Liver (tissue), 9 donors: ENCODE measurements around the gene NDUFS4. TPM values are rescaled to one million over a fixed set of nuclear protein-coding genes. Genes with fewer than 3 reads are reported as not detected.

Experiments
- DNase-seq: peaks from one replicate; pipeline ENCODE4 v3.0.0-alpha.2; 2017; ENCODE audit warnings: low spot score
- H3K27ac ChIP-seq, 2 donors: one replicate each; pipeline ENCODE4 v1.7.0; 2013; ENCODE audit warnings: inconsistent platforms in 2 of 2, low read length in 2 of 2, control low read depth in 1 of 2, low read depth in 1 of 2, mild to moderate bottlenecking in 1 of 2
- H3K27me3 ChIP-seq, 4 donors: one replicate each; pipeline versions ENCODE4 v1.6.1 to v1.7.0; 2013; ENCODE audit warnings: low read length in 3 of 4, inconsistent platforms in 1 of 4, mild to moderate bottlenecking in 1 of 4, moderate library complexity in 1 of 4; ENCODE audit not compliant: control insufficient read depth in 4 of 4, insufficient read depth in 4 of 4
- H3K36me3 ChIP-seq, 4 donors: one replicate each; pipeline versions ENCODE4 v1.6.1 to v1.7.0; 2013; ENCODE audit warnings: low read length in 3 of 4, mild to moderate bottlenecking in 3 of 4, low read depth in 1 of 4, moderate library complexity in 1 of 4; ENCODE audit not compliant: control insufficient read depth in 4 of 4, insufficient read depth in 3 of 4
- H3K4me1 ChIP-seq, 4 donors: one replicate each; pipeline versions ENCODE4 v1.6.1 to v1.7.0; 2013; ENCODE audit warnings: low read length in 3 of 4, mild to moderate bottlenecking in 3 of 4, moderate library complexity in 1 of 4; ENCODE audit not compliant: control insufficient read depth in 4 of 4, insufficient read depth in 4 of 4
- H3K4me3 ChIP-seq, 3 donors: one replicate each; pipeline versions ENCODE4 v1.6.1 to v1.7.0; 2013; ENCODE audit warnings: low read length in 3 of 3, control low read depth in 1 of 3, low read depth in 1 of 3, mild to moderate bottlenecking in 1 of 3
- H3K9ac ChIP-seq, 2 donors: one replicate each; pipeline ENCODE4 v1.7.0; 2013; ENCODE audit warnings: low read length in 2 of 2, mild to moderate bottlenecking in 2 of 2, moderate library complexity in 2 of 2, control low read depth in 1 of 2, low read depth in 1 of 2
- H3K9me3 ChIP-seq, 4 donors: one replicate each; pipeline versions ENCODE4 v1.6.1 to v1.7.0; 2013; ENCODE audit warnings: low read length in 3 of 4; ENCODE audit not compliant: control insufficient read depth in 4 of 4
- EGR1 ChIP-seq, 2 donors: IDR thresholded peaks; 2 replicates each; pipeline ENCODE4 v1.6.1; 2016 to 2018; ENCODE audit warnings: antibody characterized with exemption in 2 of 2, low read depth in 2 of 2
- FOXA1 ChIP-seq: IDR thresholded peaks from 2 replicates; pipeline ENCODE4 v1.6.1; 2016; ENCODE audit warnings: antibody characterized with exemption
- FOXA2 ChIP-seq: IDR thresholded peaks from 2 replicates; pipeline ENCODE4 v1.6.1; 2016; ENCODE audit warnings: antibody characterized with exemption
- GABPA ChIP-seq, 2 donors: IDR thresholded peaks in 1 of 2; conservative IDR thresholded peaks in 1 of 2; 2 replicates each; pipeline ENCODE4 v1.6.1; 2016; ENCODE audit warnings: antibody characterized with exemption in 2 of 2, mild to moderate bottlenecking in 1 of 2, moderate library complexity in 1 of 2
- HNF4A ChIP-seq, 2 donors: conservative IDR thresholded peaks; 2 replicates each; pipeline ENCODE4 v1.6.1; 2016; ENCODE audit warnings: antibody characterized with exemption in 2 of 2, mild to moderate bottlenecking in 2 of 2
- HNF4G ChIP-seq: IDR thresholded peaks from 2 replicates; pipeline ENCODE4 v1.6.1; 2016; ENCODE audit warnings: antibody characterized with exemption
- JUND ChIP-seq, 2 donors: IDR thresholded peaks; 2 replicates each; pipeline ENCODE4 v1.6.1; 2016; ENCODE audit warnings: antibody characterized with exemption in 2 of 2
- NR2F2 ChIP-seq: IDR thresholded peaks from 2 replicates; pipeline ENCODE4 v1.6.1; 2016; ENCODE audit warnings: antibody characterized with exemption
- RAD21 ChIP-seq, 2 donors: IDR thresholded peaks; 2 replicates each; pipeline ENCODE4 v1.6.1; 2016; ENCODE audit warnings: antibody characterized with exemption in 2 of 2, mild to moderate bottlenecking in 2 of 2
- RXRA ChIP-seq, 2 donors: IDR thresholded peaks; 2 replicates each; pipeline ENCODE4 v1.6.1; 2017 to 2018; ENCODE audit warnings: antibody characterized with exemption in 2 of 2, mild to moderate bottlenecking in 1 of 2
- SP1 ChIP-seq: IDR thresholded peaks from 2 replicates; pipeline ENCODE4 v1.6.1; 2018; ENCODE audit warnings: antibody characterized with exemption, mild to moderate bottlenecking
- TAF1 ChIP-seq: conservative IDR thresholded peaks from 2 replicates; pipeline ENCODE4 v1.6.1; 2016; ENCODE audit warnings: antibody characterized with exemption, mild to moderate bottlenecking
- YY1 ChIP-seq: IDR thresholded peaks from 2 replicates; pipeline ENCODE4 v1.6.1; 2016; ENCODE audit warnings: antibody characterized with exemption, mild to moderate bottlenecking
- WGBS: extraction: QIAGEN DNeasy Blood & Tissue Kit; methylation state at CpG from one replicate; pipeline ENCODE4 v1.1.7; 2013; 5-methylcytosine and 5-hydroxymethylcytosine counted together
- polyA plus RNA-seq, 2 donors: library from polyadenylated mRNA; stranded (reverse) in 1 of 2; unstranded in 1 of 2; fragments of 200-250 nt in 1 of 2; fragments of >200 nt in 1 of 2; fragmentation: Nextera tagmentation in 1 of 2; extraction: Ambion mirVana in 1 of 2; gene quantifications; one replicate each; pipeline versions ENCODE4 v1.2.1 to v1.2.3, GENCODE V29; 2013 to 2015
- total RNA-seq, 2 donors: library from RNA; depleted of rRNA; stranded (reverse); fragments of >200 nt; gene quantifications; one replicate each; pipeline ENCODE4 v1.2.3, GENCODE V29; 2014
- TF ChIP-seq, protein P1 (sequence below): fragments of 150-350 bp; IDR thresholded peaks from 2 replicates; pipeline ENCODE4 v1.5.1; 2017; ENCODE audit warnings: improper control_type of control experiment, low read depth, low read length; ENCODE audit not compliant: missing input control
- TF ChIP-seq, protein P2 (sequence below): IDR thresholded peaks from 2 replicates; pipeline ENCODE4 v1.6.1; 2016; ENCODE audit warnings: antibody characterized with exemption
- TF ChIP-seq, protein P3 (sequence below): IDR thresholded peaks from 2 replicates; pipeline ENCODE4 v1.6.1; 2016; ENCODE audit warnings: antibody characterized with exemption, mild to moderate bottlenecking
- TF ChIP-seq, protein P4 (sequence below): IDR thresholded peaks from 2 replicates; pipeline ENCODE4 v1.6.1; 2016; ENCODE audit warnings: antibody characterized with exemption
- TF ChIP-seq, protein P5 (sequence below): IDR thresholded peaks from 2 replicates; pipeline ENCODE4 v1.6.1; 2016; ENCODE audit warnings: antibody characterized with exemption
- donor health status: healthy.
- donor health status: healthy.
- donor health status: healthy.
- donor health status: healthy.
- donor health status: healthy.

The NDUFS4 gene
- total and polyA plus RNA-seq, 4 donors: 35.9 to 114 (median 53.4) TPM

DNA sequence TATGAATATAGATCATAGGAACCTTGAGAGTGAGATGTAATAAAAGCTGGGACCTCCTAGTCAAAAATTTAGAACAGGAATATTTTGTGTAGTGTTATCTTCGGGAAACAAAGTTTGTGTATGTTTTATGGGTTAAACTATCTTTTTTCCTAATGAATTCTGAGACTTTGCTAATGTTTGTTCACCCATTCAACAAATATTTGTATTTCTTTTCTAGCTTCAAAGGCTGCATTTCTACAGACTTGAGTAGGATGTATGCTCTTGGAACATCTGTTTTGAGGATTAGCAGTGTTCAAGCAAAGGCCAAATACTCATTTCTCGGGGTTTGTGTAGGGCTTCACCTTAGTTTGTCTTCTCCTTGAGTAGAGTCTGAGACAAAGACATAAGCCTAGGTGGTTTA, 16.2 kb downstream of the NDUFS4 start:
- Histone ChIP-seq H3K27me3 (no peaks in the 10 kb centered on the region), H3K9me3 (no peaks in the 10 kb centered on the region), H3K36me3 (no peaks in the 10 kb centered on the region), H3K27ac (no peak overlapping the region), H3K9ac (no peak overlapping the region), H3K4me3 (no peak overlapping the region), H3K4me1 (peaks cover 0 to 17% (median 8%) of the 10 kb centered on the region in 4 donors)
- TF ChIP-seq GABPA (IDR thresholded peaks at IDR 0.05 in 1 of 2, conservative IDR thresholded peaks at IDR 0.05 in 1 of 2) (no peak), YY1 (no peak)
- 39% methylated on average over 2 of the region's 2 CpGs for WGBS
- DNase-seq: no peak

DNA sequence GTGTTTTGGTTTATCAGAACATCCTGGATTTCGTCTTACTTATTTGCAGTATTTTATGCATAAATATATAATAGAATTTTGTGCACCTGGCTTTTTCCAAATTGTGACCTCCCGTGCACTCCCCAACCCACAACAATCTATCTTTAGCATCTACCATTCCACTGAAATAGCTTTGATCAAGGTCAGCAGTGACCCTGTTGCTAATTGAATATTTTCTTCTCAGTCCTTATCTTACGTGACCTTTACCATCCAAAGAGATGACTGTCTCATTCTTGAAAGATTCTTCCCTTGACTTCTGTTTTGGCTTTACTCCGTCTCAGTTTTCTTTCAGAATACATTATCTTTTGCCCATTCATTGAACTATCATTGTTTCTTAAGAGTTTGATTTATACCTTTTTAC, 18.4 kb downstream of the NDUFS4 start:
- H3K27me3 ChIP-seq: no peaks in the 10 kb centered on the region
- H3K4me1 ChIP-seq: peaks cover 0 to 17% (median 8%) of the 10 kb centered on the region in 4 donors
- no peak overlapping the region for H3K27ac ChIP-seq
- WGBS: 97% methylated on average over 4 of the region's 4 CpGs
- H3K4me3 ChIP-seq: no peak overlapping the region
- no peaks in the 10 kb centered on the region for H3K36me3 ChIP-seq
- no peak overlapping the region for H3K9ac ChIP-seq
- TF ChIP-seq EGR1 (IDR thresholded peaks at IDR 0.05; ENCODE audit: low read depth in 2 of 2) (no peak), GABPA (IDR thresholded peaks at IDR 0.05 in 1 of 2, conservative IDR thresholded peaks at IDR 0.05 in 1 of 2) (no peak), YY1 (no peak), SP1 (no peak), FOXA1 (no peak), RXRA (IDR thresholded peaks at IDR 0.05) (no peak), FOXA2 (no peak), HNF4A (conservative IDR thresholded peaks at IDR 0.05) (no peak), TAF1 (no peak), JUND (IDR thresholded peaks at IDR 0.05) (no peak), HNF4G (no peak), RAD21 (IDR thresholded peaks at IDR 0.05) (no peak), NR2F2 (no peak)
- TF ChIP-seq, protein P1, sequence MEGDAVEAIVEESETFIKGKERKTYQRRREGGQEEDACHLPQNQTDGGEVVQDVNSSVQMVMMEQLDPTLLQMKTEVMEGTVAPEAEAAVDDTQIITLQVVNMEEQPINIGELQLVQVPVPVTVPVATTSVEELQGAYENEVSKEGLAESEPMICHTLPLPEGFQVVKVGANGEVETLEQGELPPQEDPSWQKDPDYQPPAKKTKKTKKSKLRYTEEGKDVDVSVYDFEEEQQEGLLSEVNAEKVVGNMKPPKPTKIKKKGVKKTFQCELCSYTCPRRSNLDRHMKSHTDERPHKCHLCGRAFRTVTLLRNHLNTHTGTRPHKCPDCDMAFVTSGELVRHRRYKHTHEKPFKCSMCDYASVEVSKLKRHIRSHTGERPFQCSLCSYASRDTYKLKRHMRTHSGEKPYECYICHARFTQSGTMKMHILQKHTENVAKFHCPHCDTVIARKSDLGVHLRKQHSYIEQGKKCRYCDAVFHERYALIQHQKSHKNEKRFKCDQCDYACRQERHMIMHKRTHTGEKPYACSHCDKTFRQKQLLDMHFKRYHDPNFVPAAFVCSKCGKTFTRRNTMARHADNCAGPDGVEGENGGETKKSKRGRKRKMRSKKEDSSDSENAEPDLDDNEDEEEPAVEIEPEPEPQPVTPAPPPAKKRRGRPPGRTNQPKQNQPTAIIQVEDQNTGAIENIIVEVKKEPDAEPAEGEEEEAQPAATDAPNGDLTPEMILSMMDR: no peak
- TF ChIP-seq, protein P2, sequence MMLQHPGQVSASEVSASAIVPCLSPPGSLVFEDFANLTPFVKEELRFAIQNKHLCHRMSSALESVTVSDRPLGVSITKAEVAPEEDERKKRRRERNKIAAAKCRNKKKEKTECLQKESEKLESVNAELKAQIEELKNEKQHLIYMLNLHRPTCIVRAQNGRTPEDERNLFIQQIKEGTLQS: no peak
- TF ChIP-seq, protein P3, sequence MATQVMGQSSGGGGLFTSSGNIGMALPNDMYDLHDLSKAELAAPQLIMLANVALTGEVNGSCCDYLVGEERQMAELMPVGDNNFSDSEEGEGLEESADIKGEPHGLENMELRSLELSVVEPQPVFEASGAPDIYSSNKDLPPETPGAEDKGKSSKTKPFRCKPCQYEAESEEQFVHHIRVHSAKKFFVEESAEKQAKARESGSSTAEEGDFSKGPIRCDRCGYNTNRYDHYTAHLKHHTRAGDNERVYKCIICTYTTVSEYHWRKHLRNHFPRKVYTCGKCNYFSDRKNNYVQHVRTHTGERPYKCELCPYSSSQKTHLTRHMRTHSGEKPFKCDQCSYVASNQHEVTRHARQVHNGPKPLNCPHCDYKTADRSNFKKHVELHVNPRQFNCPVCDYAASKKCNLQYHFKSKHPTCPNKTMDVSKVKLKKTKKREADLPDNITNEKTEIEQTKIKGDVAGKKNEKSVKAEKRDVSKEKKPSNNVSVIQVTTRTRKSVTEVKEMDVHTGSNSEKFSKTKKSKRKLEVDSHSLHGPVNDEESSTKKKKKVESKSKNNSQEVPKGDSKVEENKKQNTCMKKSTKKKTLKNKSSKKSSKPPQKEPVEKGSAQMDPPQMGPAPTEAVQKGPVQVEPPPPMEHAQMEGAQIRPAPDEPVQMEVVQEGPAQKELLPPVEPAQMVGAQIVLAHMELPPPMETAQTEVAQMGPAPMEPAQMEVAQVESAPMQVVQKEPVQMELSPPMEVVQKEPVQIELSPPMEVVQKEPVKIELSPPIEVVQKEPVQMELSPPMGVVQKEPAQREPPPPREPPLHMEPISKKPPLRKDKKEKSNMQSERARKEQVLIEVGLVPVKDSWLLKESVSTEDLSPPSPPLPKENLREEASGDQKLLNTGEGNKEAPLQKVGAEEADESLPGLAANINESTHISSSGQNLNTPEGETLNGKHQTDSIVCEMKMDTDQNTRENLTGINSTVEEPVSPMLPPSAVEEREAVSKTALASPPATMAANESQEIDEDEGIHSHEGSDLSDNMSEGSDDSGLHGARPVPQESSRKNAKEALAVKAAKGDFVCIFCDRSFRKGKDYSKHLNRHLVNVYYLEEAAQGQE: no peak
- TF ChIP-seq, protein P4, sequence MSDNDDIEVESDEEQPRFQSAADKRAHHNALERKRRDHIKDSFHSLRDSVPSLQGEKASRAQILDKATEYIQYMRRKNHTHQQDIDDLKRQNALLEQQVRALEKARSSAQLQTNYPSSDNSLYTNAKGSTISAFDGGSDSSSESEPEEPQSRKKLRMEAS: no peak
- TF ChIP-seq, protein P5, sequence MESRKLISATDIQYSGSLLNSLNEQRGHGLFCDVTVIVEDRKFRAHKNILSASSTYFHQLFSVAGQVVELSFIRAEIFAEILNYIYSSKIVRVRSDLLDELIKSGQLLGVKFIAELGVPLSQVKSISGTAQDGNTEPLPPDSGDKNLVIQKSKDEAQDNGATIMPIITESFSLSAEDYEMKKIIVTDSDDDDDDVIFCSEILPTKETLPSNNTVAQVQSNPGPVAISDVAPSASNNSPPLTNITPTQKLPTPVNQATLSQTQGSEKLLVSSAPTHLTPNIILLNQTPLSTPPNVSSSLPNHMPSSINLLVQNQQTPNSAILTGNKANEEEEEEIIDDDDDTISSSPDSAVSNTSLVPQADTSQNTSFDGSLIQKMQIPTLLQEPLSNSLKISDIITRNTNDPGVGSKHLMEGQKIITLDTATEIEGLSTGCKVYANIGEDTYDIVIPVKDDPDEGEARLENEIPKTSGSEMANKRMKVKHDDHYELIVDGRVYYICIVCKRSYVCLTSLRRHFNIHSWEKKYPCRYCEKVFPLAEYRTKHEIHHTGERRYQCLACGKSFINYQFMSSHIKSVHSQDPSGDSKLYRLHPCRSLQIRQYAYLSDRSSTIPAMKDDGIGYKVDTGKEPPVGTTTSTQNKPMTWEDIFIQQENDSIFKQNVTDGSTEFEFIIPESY: no peak
- H3K9me3 ChIP-seq: no peaks in the 10 kb centered on the region
- DNase-seq: no peak
